WERI-Rb-1 (cell line): Measurements from ENCODE around the gene ZNF784.

Experiments used
- DNase-seq: peaks from one replicate; pipeline ENCODE4 v3.0.0-alpha.2; 2020
- H3K27ac ChIP-seq: fragments of 250-450 bp; sonication (Bioruptor Pico); 2 replicates; pipeline ENCODE4 v1.5.1; 2020; ENCODE audit warnings: mild to moderate bottlenecking, moderate library complexity
- H3K27me3 ChIP-seq: fragments of 250-450 bp; sonication (Bioruptor Pico); 2 replicates; pipeline ENCODE4 v1.5.1; 2021; ENCODE audit warnings: mild to moderate bottlenecking, low read depth, moderate library complexity; ENCODE audit not compliant: insufficient read depth, severe bottlenecking
- H3K36me3 ChIP-seq: fragments of 250-450 bp; sonication (Bioruptor Pico); 2 replicates; pipeline ENCODE4 v1.5.1; 2020; ENCODE audit warnings: mild to moderate bottlenecking, moderate library complexity
- H3K4me3 ChIP-seq: 2 replicates; pipeline ENCODE4 v1.5.1; 2011; ENCODE audit warnings: low read depth, mild to moderate bottlenecking, control low read depth, low read length
- H3K9me3 ChIP-seq: fragments of 250-450 bp; sonication (Bioruptor Pico); 2 replicates; pipeline ENCODE4 v1.5.1; 2021; ENCODE audit warnings: mild to moderate bottlenecking, moderate library complexity; ENCODE audit not compliant: severe bottlenecking
- CTCF ChIP-seq: IDR thresholded peaks from 2 replicates; pipeline ENCODE4 v1.5.1; 2011; ENCODE audit warnings: low read depth, mild to moderate bottlenecking, control low read depth, inconsistent platforms, low read length

The ZNF784 gene

GRCh38 chr19:55667006-55667381, 42.6 kb upstream of the ZNF784 start:
- H3K9me3 ChIP-seq, result no peaks in the 10 kb centered on the region
- H3K27me3 ChIP-seq, result no peaks in the 10 kb centered on the region
- H3K4me3 ChIP-seq, result no peak overlapping the region
- TF ChIP-seq CTCF, result no peak
- no peak for DNase-seq
- peaks cover 81% of the 10 kb centered on the region for H3K36me3 ChIP-seq
- H3K27ac ChIP-seq, result no peak overlapping the region

GRCh38 chr19:55666343-55667005, 42.1 kb upstream of the ZNF784 start:
- Histone ChIP-seq H3K4me3 (no peak overlapping the region), H3K27ac (no peak overlapping the region), H3K27me3 (no peaks in the 10 kb centered on the region), H3K36me3 (peaks cover 81% of the 10 kb centered on the region), H3K9me3 (no peaks in the 10 kb centered on the region)
- TF ChIP-seq CTCF, result no peak
- no peak for DNase-seq

- Histone ChIP-seq H3K4me3 (no peak overlapping the region), H3K9me3 (no peaks in the 10 kb centered on the region), H3K27me3 (no peaks in the 10 kb centered on the region), H3K36me3 (peaks cover 83% of the 10 kb centered on the region), H3K27ac (no peak overlapping the region)
- no peak for DNase-seq
- no peak for TF ChIP-seq CTCF
Observed at GRCh38 chr19:55663846-55664536, 39.6 kb upstream of the ZNF784 start.

- Histone ChIP-seq H3K36me3 (peaks cover 84% of the 10 kb centered on the region), H3K9me3 (no peaks in the 10 kb centered on the region), H3K27me3 (no peaks in the 10 kb centered on the region), H3K27ac (no peak overlapping the region), H3K4me3 (no peak overlapping the region)
- TF ChIP-seq CTCF, result no peak
- no peak for DNase-seq
Observed at GRCh38 chr19:55661826-55662225, 37.5 kb upstream of the ZNF784 start.

- no peak overlapping the region for H3K27ac ChIP-seq
- no peaks in the 10 kb centered on the region for H3K9me3 ChIP-seq
- no peaks in the 10 kb centered on the region for H3K27me3 ChIP-seq
- H3K36me3 ChIP-seq, result peaks cover 84% of the 10 kb centered on the region
- no peak for TF ChIP-seq CTCF
- no peak overlapping the region for H3K4me3 ChIP-seq
- no peak for DNase-seq
Observed at GRCh38 chr19:55660991-55661390, 36.6 kb upstream of the ZNF784 start.
